Spleen (tissue), 7 donors: ENCODE measurements around the gene TRIM43B.

Experiments
- POLR2A ChIP-seq, 3 donors: fragments of 450-650 bp; IDR thresholded peaks; one replicate each; pipeline ENCODE4 v1.5.1; 2017; ENCODE audit warnings: antibody characterized with exemption in 3 of 3, mild to moderate bottlenecking in 1 of 3
- TF ChIP-seq, protein P1 (sequence below), 11 experiments: fragments of 200-600 bp in 7 of 11; fragments of 450-650 bp in 4 of 11; sonication (generic) in 4 of 11; IDR thresholded peaks in 8 of 11; conservative IDR thresholded peaks in 3 of 11; 1 replicate in 7 of 11; 2 replicates in 4 of 11; pipeline versions ENCODE4 v1.4.0 to v1.8.0; 2016 to 2021; ENCODE audit warnings: antibody characterized with exemption in 11 of 11, inconsistent platforms in 4 of 11, mild to moderate bottlenecking in 1 of 11
- donor health status: DM: no; HTN: no; CAD: no; lungs with moderate emphysema.
- donor health status: DM: no; HTN: no; CAD: no.
- donor health status: DM: no; HTN: no; CAD: no.

DNA sequence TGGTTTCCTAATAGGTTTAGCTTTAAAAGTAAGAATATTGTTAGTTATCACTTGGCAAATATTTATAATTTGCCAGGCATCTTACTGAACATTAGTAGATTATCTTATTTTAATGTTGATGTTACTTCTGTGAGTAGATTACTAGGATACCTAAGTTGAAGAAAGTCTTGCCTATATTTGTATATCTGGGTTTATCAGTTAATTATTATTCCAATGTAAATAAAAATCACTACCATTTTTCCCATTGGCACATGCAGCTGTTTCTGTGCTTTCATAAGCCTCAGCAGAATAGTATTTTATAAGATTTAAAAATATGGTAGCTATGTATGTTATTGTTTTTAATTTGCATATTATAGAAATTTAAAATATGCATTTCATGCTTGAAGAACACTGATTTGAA is 16.3 kb upstream of the TRIM43B start:
- TF ChIP-seq, protein P1, sequence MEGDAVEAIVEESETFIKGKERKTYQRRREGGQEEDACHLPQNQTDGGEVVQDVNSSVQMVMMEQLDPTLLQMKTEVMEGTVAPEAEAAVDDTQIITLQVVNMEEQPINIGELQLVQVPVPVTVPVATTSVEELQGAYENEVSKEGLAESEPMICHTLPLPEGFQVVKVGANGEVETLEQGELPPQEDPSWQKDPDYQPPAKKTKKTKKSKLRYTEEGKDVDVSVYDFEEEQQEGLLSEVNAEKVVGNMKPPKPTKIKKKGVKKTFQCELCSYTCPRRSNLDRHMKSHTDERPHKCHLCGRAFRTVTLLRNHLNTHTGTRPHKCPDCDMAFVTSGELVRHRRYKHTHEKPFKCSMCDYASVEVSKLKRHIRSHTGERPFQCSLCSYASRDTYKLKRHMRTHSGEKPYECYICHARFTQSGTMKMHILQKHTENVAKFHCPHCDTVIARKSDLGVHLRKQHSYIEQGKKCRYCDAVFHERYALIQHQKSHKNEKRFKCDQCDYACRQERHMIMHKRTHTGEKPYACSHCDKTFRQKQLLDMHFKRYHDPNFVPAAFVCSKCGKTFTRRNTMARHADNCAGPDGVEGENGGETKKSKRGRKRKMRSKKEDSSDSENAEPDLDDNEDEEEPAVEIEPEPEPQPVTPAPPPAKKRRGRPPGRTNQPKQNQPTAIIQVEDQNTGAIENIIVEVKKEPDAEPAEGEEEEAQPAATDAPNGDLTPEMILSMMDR (IDR thresholded peaks at IDR 0.05 in 8 of 11, conservative IDR thresholded peaks at IDR 0.05 in 3 of 11): no peak
- no peak for TF ChIP-seq POLR2A (IDR thresholded peaks at IDR 0.05)
